ENCODE data around the gene AGTPBP1. TPM values are rescaled to one million over a fixed set of nuclear protein-coding genes. Genes with fewer than 3 reads are reported as not detected.
A peak's percentile ranks its signal among the peaks of the same experiment; 100 is the strongest.

Gene AGTPBP1
- total RNA-seq (2021) (53.6 to 54.7 TPM (median 54.4 TPM) in 3 replicates), Bru-seq, nascent RNA (percentile 82 among the genes with signal in this experiment)
- long read RNA-seq, experiment 1, full-length matches to known transcripts: 106 of 213 reads
- long read RNA-seq, experiment 1, partial matches to known transcripts: 48 of 213 reads
- long read RNA-seq, experiment 1, other reads (novel, unspliced or antisense): 59 of 213 reads
- long read RNA-seq, experiment 2, full-length matches to known transcripts: 15 of 51 reads
- long read RNA-seq, experiment 2, partial matches to known transcripts: 19 of 51 reads
- long read RNA-seq, experiment 2, other reads (novel, unspliced or antisense): 17 of 51 reads
- long read RNA-seq, experiment 3, partial matches to known transcripts: 13 of 15 reads
- long read RNA-seq, experiment 3, other reads (novel, unspliced or antisense): 2 of 15 reads

DNA sequence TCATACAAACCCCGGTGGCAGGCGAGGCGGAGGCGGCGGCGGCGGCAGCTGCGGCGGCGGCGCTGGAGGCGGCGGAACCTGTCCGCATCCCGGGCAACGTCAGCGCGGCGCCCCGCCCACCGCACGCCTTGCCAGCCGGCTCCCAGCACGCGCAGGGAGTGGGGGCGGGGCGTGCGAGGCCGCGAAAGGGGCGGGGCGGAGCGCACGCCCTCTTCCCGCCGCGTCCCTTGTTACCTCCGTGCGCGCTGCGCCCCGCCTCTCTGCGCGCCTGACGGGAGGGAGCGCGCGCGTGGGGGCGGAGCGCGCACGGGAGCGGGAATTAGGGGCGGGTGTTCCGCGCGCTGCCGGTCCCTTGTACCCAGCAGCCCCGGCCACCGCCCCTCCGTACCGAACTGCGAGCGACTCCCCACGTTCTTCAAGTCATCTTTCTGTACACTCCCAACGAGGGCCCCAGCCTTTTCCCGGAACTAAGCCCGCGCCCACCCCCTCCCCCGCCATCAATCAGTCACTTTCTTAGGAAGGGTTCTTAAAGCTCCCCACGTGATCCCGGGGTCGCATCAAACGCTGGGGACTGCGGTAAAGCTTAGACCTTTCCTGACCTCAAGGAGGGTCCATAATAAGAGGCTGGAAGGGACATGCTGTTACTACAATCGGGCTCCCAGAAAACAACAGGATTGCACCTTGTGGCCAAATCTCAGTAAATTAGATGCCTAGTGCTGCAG is at the start of gene AGTPBP1:
TSS of gene AGTPBP1 (minus strand) at position 80 of the 722 bp plus-strand sequence. CDS start 29,421 bp downstream, outside the sequence.
- Mint-ChIP-seq H3K27me3 (ENCODE audit: low read depth) (no peaks in the 10 kb centered on the region; the same call in 1 of the 2 replicates), H3K27ac (peak within 1 kb of the TSS; percentile 96), H3K36me3 (no peaks in the 10 kb centered on the region), H3K4me3 (peak within 1 kb of the TSS; percentile 92), H3K9me3 (no peaks in the 10 kb centered on the region), H3K4me1 (peaks cover 57% of the 10 kb centered on the region)
- ATAC-seq (peak; percentile 84), DNase-seq (ENCODE audit: low spot score) (peak; percentile 96)
- ChIA-PET CTCF (interaction anchor here (1.1 to 1.2 kb wide), 3 partner anchors 19 to 132 kb away, joined by 3 to 14 read pairs (median 3); no protein-coding TSS in a partner anchor), POLR2A (interaction anchor here (0.7 kb wide), 1 partner anchor 616 kb away, joined by 6 read pairs; no protein-coding TSS in a partner anchor)
- TF ChIP-seq ZNF138 (CRISPR knock-in tag; conservative IDR thresholded peaks at IDR 0.05): no peak
- peak; percentile 28; the same call in 1 of the 2 replicates for TF ChIP-seq SMAD3 (CRISPR knock-in tag; IDR thresholded peaks at IDR 0.05; ENCODE audit: borderline replicate concordance)
- no peak for TF ChIP-seq ZNF423 (CRISPR knock-in tag; IDR thresholded peaks at IDR 0.05)
- no peak for TF ChIP-seq AR (CRISPR knock-in tag; IDR thresholded peaks at IDR 0.05)
- TF ChIP-seq TEAD4 (CRISPR knock-in tag; IDR thresholded peaks at IDR 0.05): no peak
- TF ChIP-seq FOXK1 (CRISPR knock-in tag; IDR thresholded peaks at IDR 0.05): 0 out of 2 replicates have a peak, but pooled peaks have one; percentile 28
- TF ChIP-seq NR3C1 (CRISPR knock-in tag; conservative IDR thresholded peaks at IDR 0.05; ENCODE audit: low read depth): no peak
- 0 out of 2 replicates have a peak, but pooled peaks have one; percentile 37 for TF ChIP-seq ZNF232 (CRISPR knock-in tag; IDR thresholded peaks at IDR 0.05)
- TF ChIP-seq NFE2L1 (CRISPR knock-in tag; IDR thresholded peaks at IDR 0.05): no peak
- TF ChIP-seq, protein P1, sequence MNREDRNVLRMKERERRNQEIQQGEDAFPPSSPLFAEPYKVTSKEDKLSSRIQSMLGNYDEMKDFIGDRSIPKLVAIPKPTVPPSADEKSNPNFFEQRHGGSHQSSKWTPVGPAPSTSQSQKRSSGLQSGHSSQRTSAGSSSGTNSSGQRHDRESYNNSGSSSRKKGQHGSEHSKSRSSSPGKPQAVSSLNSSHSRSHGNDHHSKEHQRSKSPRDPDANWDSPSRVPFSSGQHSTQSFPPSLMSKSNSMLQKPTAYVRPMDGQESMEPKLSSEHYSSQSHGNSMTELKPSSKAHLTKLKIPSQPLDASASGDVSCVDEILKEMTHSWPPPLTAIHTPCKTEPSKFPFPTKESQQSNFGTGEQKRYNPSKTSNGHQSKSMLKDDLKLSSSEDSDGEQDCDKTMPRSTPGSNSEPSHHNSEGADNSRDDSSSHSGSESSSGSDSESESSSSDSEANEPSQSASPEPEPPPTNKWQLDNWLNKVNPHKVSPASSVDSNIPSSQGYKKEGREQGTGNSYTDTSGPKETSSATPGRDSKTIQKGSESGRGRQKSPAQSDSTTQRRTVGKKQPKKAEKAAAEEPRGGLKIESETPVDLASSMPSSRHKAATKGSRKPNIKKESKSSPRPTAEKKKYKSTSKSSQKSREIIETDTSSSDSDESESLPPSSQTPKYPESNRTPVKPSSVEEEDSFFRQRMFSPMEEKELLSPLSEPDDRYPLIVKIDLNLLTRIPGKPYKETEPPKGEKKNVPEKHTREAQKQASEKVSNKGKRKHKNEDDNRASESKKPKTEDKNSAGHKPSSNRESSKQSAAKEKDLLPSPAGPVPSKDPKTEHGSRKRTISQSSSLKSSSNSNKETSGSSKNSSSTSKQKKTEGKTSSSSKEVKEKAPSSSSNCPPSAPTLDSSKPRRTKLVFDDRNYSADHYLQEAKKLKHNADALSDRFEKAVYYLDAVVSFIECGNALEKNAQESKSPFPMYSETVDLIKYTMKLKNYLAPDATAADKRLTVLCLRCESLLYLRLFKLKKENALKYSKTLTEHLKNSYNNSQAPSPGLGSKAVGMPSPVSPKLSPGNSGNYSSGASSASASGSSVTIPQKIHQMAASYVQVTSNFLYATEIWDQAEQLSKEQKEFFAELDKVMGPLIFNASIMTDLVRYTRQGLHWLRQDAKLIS (CRISPR knock-in tag; IDR thresholded peaks at IDR 0.05; ENCODE audit: borderline replicate concordance): no peak
- TF ChIP-seq FOXP1 (CRISPR knock-in tag; IDR thresholded peaks at IDR 0.05; ENCODE audit: borderline replicate concordance): peak; percentile 24; the same call in 1 of the 2 replicates
- TF ChIP-seq, protein P2, sequence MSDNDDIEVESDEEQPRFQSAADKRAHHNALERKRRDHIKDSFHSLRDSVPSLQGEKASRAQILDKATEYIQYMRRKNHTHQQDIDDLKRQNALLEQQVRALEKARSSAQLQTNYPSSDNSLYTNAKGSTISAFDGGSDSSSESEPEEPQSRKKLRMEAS (CRISPR knock-in tag; IDR thresholded peaks at IDR 0.05): peak; percentile 33; the same call in 1 of the 2 replicates
- TF ChIP-seq ZBTB21 (CRISPR knock-in tag; IDR thresholded peaks at IDR 0.05; ENCODE audit: borderline replicate concordance): 0 out of 2 replicates have a peak, but pooled peaks have one; percentile 30
- TF ChIP-seq E2F5 (CRISPR knock-in tag; IDR thresholded peaks at IDR 0.05): peak; percentile 91; the same call in 1 of the 2 replicates
- peak; percentile 3; the same call in 1 of the 2 replicates for TF ChIP-seq RELA (CRISPR knock-in tag; IDR thresholded peaks at IDR 0.05; ENCODE audit: borderline replicate concordance)
- no peak for TF ChIP-seq ZBTB43 (CRISPR knock-in tag; IDR thresholded peaks at IDR 0.05)
- TF ChIP-seq SP1 (CRISPR knock-in tag; conservative IDR thresholded peaks at IDR 0.05): peak; percentile 97
- no peak for TF ChIP-seq ERG (CRISPR knock-in tag; IDR thresholded peaks at IDR 0.05)
- no peak for TF ChIP-seq OVOL2 (CRISPR knock-in tag; IDR thresholded peaks at IDR 0.05; ENCODE audit: borderline replicate concordance)
- TF ChIP-seq MYBL2 (CRISPR knock-in tag; IDR thresholded peaks at IDR 0.05): peak; percentile 16; the same call in 1 of the 2 replicates
- peak; percentile 44; the same call in 1 of the 2 replicates for TF ChIP-seq KAT7 (CRISPR knock-in tag; IDR thresholded peaks at IDR 0.05; ENCODE audit: borderline replicate concordance)
- TF ChIP-seq, protein P3, sequence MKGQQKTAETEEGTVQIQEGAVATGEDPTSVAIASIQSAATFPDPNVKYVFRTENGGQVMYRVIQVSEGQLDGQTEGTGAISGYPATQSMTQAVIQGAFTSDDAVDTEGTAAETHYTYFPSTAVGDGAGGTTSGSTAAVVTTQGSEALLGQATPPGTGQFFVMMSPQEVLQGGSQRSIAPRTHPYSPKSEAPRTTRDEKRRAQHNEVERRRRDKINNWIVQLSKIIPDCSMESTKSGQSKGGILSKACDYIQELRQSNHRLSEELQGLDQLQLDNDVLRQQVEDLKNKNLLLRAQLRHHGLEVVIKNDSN (CRISPR knock-in tag; IDR thresholded peaks at IDR 0.05): peak; percentile 80; the same call in 1 of the 2 replicates
